CD4-positive, alpha-beta T cell treated with Interleukin-15 for 4 hours (primary cell): ENCODE data around the gene C5AR2.
"Not testable (repeated sequence)": the region's sequence is repeated elsewhere in the genome, so short reads cannot be mapped to it uniquely, and the experiment has no call there.

Experiments used
- DNase-seq: peaks from one replicate; pipeline ENCODE4 v3.0.0-alpha.2; 2020; ENCODE audit warnings: low spot score

C5AR2 gene

DNA sequence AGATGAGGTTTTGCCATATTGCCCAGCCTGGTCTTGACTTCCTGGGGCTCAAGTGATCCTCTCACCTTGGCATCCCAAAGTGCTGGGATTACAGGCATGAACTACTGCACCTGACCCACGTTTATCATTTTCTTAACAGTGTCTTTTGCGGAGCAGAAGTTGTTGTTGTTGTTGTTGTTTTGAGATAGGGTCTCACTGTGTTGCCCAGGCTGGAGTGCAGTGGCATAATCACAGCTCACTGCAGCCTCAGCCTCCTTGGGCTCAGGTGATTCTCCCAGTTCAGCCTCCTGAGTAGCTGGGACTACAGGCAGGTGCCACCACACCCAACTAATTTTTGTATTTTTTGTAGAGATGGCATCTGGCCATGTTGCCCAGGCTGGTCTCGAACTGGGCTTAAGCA, 55.6 kb downstream of the C5AR2 start:
- DNase-seq, result not testable (repeated sequence)

GRCh38 chr19:47388721-47389120, 56.7 kb downstream of the C5AR2 start:
- not testable (repeated sequence) for DNase-seq

- no peak for DNase-seq
Observed at GRCh38 chr19:47389150-47389556, 57.2 kb downstream of the C5AR2 start.

DNA sequence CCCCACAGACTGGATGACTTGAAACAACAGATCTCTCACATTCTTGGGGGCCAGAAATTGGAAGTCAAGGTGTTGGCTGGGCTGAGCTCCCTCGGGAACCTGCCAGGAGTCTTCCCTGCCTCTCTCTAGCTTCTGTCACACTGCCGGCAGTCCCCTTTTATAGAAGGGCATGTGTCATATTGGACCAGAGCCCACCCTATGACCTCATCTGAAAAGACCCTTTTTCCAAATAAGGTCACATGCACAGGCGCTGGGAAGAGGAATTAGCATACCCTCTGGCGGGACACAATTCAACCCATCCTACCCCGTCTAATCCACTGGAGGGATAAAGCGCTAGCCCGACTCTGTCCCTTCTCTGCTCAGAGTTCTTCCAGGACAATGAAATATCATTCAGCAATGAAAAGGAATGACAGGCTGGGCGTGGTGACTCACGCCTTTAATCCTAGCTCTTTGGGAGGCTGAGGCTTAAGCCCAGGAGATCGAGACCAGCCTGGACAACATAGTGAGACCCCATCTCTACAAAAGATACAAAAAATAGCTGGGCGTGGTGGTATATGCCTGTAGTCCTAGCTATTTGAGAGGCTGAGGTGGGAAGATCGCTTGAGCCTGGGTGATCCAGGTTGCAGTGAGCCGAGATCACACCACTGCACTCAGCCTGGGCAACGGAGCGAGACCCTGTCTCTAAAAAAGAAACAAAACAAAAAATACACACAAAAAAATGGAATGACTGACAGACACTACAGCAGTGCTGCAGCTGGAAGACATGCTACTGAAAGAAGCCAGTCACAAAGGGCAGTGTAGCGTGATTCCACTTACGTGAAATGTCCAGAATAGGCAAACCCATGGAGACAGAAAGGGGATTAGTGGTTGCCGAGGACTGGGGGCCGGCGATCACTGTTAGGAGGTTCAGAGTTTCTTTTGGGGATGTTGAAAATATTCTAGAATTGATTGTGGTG, 58.8 kb downstream of the C5AR2 start:
- DNase-seq, result no peak

- peak; percentile 76 for DNase-seq
Observed at GRCh38 chr19:47391510-47392223, 59.7 kb downstream of the C5AR2 start.
